SKM-1 (cell line): ENCODE measurements around the gene OR4C15.

Experiments used
- DNase-seq: peaks from one replicate; lab custom pipeline; 2025; ENCODE audit not compliant: unreplicated experiment; lab: John Stamatoyannopoulos, UW

OR4C15 gene

DNA sequence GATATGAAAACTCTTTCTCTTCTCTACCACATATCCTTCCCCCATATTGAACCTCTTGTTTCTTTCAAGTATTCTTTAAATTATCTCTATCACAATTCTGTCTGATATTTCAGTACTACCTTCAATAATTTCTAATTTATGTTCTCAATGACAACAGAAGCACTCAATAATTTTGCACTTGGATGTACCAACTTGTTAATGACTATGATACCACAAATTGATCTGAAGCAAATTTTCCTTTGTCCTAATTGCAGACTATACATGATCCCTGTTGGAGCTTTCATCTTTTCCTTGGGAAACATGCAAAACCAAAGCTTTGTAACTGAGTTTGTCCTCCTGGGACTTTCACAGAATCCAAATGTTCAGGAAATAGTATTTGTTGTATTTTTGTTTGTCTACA lies at the start of gene OR4C15:
OR4C15 (plus strand) TSS at position 301 of the 400 bp plus-strand sequence; CDS start at position 301, 0 bp downstream.
- no peak for DNase-seq

DNA sequence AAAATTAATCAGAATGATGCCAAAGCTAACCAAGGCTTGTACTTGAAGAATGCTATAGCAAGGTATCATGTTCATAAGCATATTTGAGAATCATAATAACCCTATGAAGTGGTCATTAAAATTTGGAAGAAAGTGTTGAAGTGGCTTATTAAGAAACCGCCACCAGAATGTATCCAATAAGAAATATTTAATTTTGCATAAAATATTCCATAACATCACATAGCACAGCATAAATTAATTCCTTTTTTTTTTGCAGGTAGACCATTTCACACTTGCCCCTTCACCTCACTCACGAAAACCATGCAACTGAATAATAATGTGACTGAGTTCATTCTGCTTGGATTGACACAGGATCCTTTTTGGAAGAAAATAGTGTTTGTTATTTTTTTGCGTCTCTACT lies 17.6 kb downstream of the OR4C15 start, which contains the start of gene OR4C16:
OR4C16 (plus strand) TSS at position 301 of the 400 bp plus-strand sequence; CDS start at position 301, 0 bp downstream.
- DNase-seq, result no peak

DNA sequence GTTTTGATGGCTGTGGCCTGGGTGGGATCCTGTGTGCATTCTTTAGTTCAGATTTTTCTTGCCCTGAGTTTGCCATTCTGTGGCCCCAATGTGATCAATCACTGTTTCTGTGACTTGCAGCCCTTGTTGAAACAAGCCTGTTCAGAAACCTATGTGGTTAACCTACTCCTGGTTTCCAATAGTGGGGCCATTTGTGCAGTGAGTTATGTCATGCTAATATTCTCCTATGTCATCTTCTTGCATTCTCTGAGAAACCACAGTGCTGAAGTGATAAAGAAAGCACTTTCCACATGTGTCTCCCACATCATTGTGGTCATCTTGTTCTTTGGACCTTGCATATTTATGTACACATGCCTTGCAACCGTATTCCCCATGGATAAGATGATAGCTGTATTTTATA lies 18.3 kb downstream of the OR4C15 start:
- DNase-seq, result no peak
